Suppressor macrophage (primary cell): Measurements from ENCODE around the gene CDSN.
"Not testable (repeated sequence)": the region's sequence is repeated elsewhere in the genome, so short reads cannot be mapped to it uniquely, and the experiment has no call there.

ENCODE experiments used
- DNase-seq, 4 experiments: peaks; one replicate each; pipeline ENCODE4 v3.0.0-alpha.2; 2020 to 2022
- total RNA-seq, 17 experiments: gene quantifications; one replicate each; lab custom pipeline; 2026; ENCODE audit warnings: mixed read lengths in 6 of 17, inconsistent platforms in 3 of 17; lab: John Stamatoyannopoulos, UW

Gene CDSN
- total RNA-seq = 0 to 1.1 (median 0) reads per million in 17 experiments

- no peak for DNase-seq
These were observed at the start of gene CDSN for GRCh38 chr6:31120151-31120915. CDSN (minus strand) TSS chr6:31120446; CDS start chr6:31120419, 27 bp downstream.

GRCh38 chr6:31169123-31169857, 49.0 kb upstream of the CDSN start:
- no peak for DNase-seq

- DNase-seq = no peak
These were observed 48.4 kb upstream of the CDSN start for GRCh38 chr6:31168606-31169005.

- no peak for DNase-seq
These were observed 45.7 kb upstream of the CDSN start for GRCh38 chr6:31165986-31166385.

- not testable (repeated sequence) for DNase-seq
These were observed 45.0 kb upstream of the CDSN start for GRCh38 chr6:31165064-31165832.

GRCh38 chr6:31164475-31165063, 44.3 kb upstream of the CDSN start:
- DNase-seq = not testable (repeated sequence)

GRCh38 chr6:31163922-31164321, 43.7 kb upstream of the CDSN start:
- DNase-seq = no peak

GRCh38 chr6:31162463-31163165, 42.4 kb upstream of the CDSN start:
- DNase-seq = no peak

GRCh38 chr6:31161216-31162126, 41.2 kb upstream of the CDSN start:
- no peak for DNase-seq

- peak in 1 of 4 experiments; percentile 9 for DNase-seq
These were observed 38.9 kb upstream of the CDSN start for GRCh38 chr6:31158863-31159855.

GRCh38 chr6:31158140-31158862, 38.1 kb upstream of the CDSN start, which contains the start of gene TCF19:
TCF19 (plus strand) TSS chr6:31158589; CDS start chr6:31159470, 881 bp downstream.
- peak; percentile 99 to 100 (median 99) for DNase-seq

- no peak for DNase-seq
These were observed 37.4 kb upstream of the CDSN start, which contains the start of gene CCHCR1 for GRCh38 chr6:31157513-31158139. CCHCR1 (minus strand) TSS chr6:31157802; CDS start chr6:31157600, 202 bp downstream.

GRCh38 chr6:31156641-31157040, 36.4 kb upstream of the CDSN start:
- no peak for DNase-seq

GRCh38 chr6:31154436-31154835, 34.2 kb upstream of the CDSN start:
- no peak for DNase-seq

- no peak for DNase-seq
These were observed 32.5 kb upstream of the CDSN start for GRCh38 chr6:31152781-31153180.

- DNase-seq = no peak
These were observed 29.7 kb upstream of the CDSN start for GRCh38 chr6:31149827-31150447.

- DNase-seq = no peak
These were observed 25.1 kb upstream of the CDSN start for GRCh38 chr6:31145386-31145785.

- DNase-seq = no peak
These were observed 24.7 kb upstream of the CDSN start for GRCh38 chr6:31144970-31145340.
